Esophagus muscularis mucosa (tissue), 4 donors: Measurements from ENCODE around the gene PSMC3.

Source experiments
- CTCF ChIP-seq, 3 experiments: fragments of 200-600 bp in 2 of 3; fragments of 450-650 bp in 1 of 3; sonication (generic) in 2 of 3; IDR thresholded peaks; one replicate each; pipeline ENCODE4 v1.5.1; 2017 to 2019; ENCODE audit warnings: antibody characterized with exemption in 3 of 3, mild to moderate bottlenecking in 2 of 3, moderate library complexity in 1 of 3
- EP300 ChIP-seq: sonication (generic); formaldehyde crosslinking; IDR thresholded peaks from one replicate; pipeline ENCODE4 v1.6.1; 2017; ENCODE audit warnings: antibody characterized with exemption
- POLR2AphosphoS5 ChIP-seq, 2 donors: sonication (generic); formaldehyde crosslinking; IDR thresholded peaks; one replicate each; pipeline ENCODE4 v1.6.1; 2017; ENCODE audit warnings: antibody characterized with exemption in 2 of 2

GRCh38 chr11:47403571-47403970, 22.7 kb downstream of the PSMC3 start:
- no peak for TF ChIP-seq POLR2AphosphoS5 (IDR thresholded peaks at IDR 0.05)
- no peak for TF ChIP-seq CTCF (IDR thresholded peaks at IDR 0.05)
- no peak for TF ChIP-seq EP300
